Heart right ventricle (tissue), 16 donors: ENCODE measurements around the gene RPUSD4. TPM values are rescaled to one million over a fixed set of nuclear protein-coding genes. Genes with fewer than 3 reads are reported as not detected.

Experiments
- ATAC-seq, 8 donors: fragments of 200-7000 bp; cut with Tn5 transposase; one replicate each; pipeline ENCODE4 v1.9.1; 2020; ENCODE audit warnings: mild to moderate bottlenecking in 8 of 8, moderate library complexity in 8 of 8, moderate number of reproducible peaks in 1 of 8
- DNase-seq, 2 donors: peaks; one replicate each; pipeline ENCODE4 v3.0.0-alpha.2; 2020
- H3K27ac ChIP-seq, 10 donors: fragments of 200-600 bp; sonication (generic) in 2 of 10; one replicate each; pipeline versions ENCODE4 v1.5.0 to v1.8.0; 2020 to 2022; ENCODE audit warnings: mild to moderate bottlenecking in 3 of 10
- H3K27me3 ChIP-seq, 7 donors: fragments of 200-600 bp; one replicate each; pipeline ENCODE4 v1.8.0; 2021 to 2022; ENCODE audit warnings: mild to moderate bottlenecking in 2 of 7
- H3K36me3 ChIP-seq, 9 donors: fragments of 200-600 bp; sonication (generic) in 1 of 9; one replicate each; pipeline versions ENCODE4 v1.5.0 to v1.8.0; 2020 to 2022; ENCODE audit warnings: mild to moderate bottlenecking in 2 of 9
- H3K4me1 ChIP-seq, 9 donors: fragments of 200-600 bp; sonication (generic) in 1 of 9; one replicate each; pipeline versions ENCODE4 v1.5.0 to v1.8.0; 2020 to 2022; ENCODE audit warnings: mild to moderate bottlenecking in 4 of 9
- H3K4me3 ChIP-seq, 10 donors: fragments of 200-600 bp; sonication (generic) in 2 of 10; one replicate each; pipeline versions ENCODE4 v1.5.0 to v1.8.0; 2020 to 2022; ENCODE audit warnings: mild to moderate bottlenecking in 7 of 10, moderate library complexity in 2 of 10
- H3K9me3 ChIP-seq, 11 donors: fragments of 200-600 bp in 10 of 11; sonication (generic) in 2 of 11; one replicate each; pipeline versions ENCODE4 v1.5.0 to v1.8.0; 2013 to 2022; ENCODE audit warnings: mild to moderate bottlenecking in 2 of 11, control low read depth in 1 of 11, moderate library complexity in 1 of 11
- CTCF ChIP-seq, 9 donors: fragments of 200-600 bp; sonication (generic) in 2 of 9; IDR thresholded peaks; one replicate each; pipeline versions ENCODE4 v1.5.0 to v1.8.0; 2021 to 2022; ENCODE audit warnings: antibody characterized with exemption in 9 of 9, mild to moderate bottlenecking in 5 of 9, moderate library complexity in 1 of 9
- WGBS, 2 donors: extraction: QIAGEN DNeasy Blood & Tissue Kit; methylation state at CpG; one replicate each; pipeline ENCODE4 v1.1.7; 2013; ENCODE audit warnings: inconsistent platforms in 1 of 2; 5-methylcytosine and 5-hydroxymethylcytosine counted together
- intact Hi-C, 10 donors: fragments of 100-400 bp; cut with DNase I; formaldehyde crosslinking; loops; one replicate each; pipeline versions ENCODE4 v1.11.1 to v1.14.2; 2022
- polyA plus RNA-seq, 2 donors: library from polyadenylated mRNA; stranded (reverse); fragments of 200-250 nt; gene quantifications; one replicate each; pipeline ENCODE4 v1.2.3, GENCODE V29; 2013
- total RNA-seq, 10 donors: library from RNA; stranded (reverse); fragmentation: NEBNext Ultra II Directional in 3 of 10; extraction: Animal tissue kit (Norgen Biotek cat#: 25700) in 3 of 10; gene quantifications; one replicate each; pipeline versions ENCODE4 v1.2.1 to v1.2.4, GENCODE V29; 2021 to 2023
- donor health status: Arrhythmogenic right ventricular cardiomyopathy.
- donor health status: ischemic (EF 13 %, LVEDD 7.1; RV severe dilation, severe dysfunction).
- donor health status: healthy with polysubstance abuse.
- donor health status: DM: no; HTN: yes; CAD: no.
- donor health status: DM: no; HTN: no; CAD: no.
- donor health status: ischemic (EF 25% LVEDD 6.9; RV normal size, moderate dysfunction).
- donor health status: ischemic (EF 25% LVEDD 5.7; RV mildly dilated, moderate dysfunction).
- donor health status: healthy.
- donor health status: DM: yes; HTN: yes; CAD: no.
- donor health status: Ischemic cardiomyopathy.
- donor health status: ischemic (EF 35%, LVEDD 5.7; RV mildly dilated, moderate dysfunction).
- donor health status: nonischemic (EF 11% LVEDD 7.7; RV severe dilation, severe dysfunction).
- donor health status: DM: yes; HTN: yes; CAD: no.
- donor health status: PGD.
- donor health status: ischemic (EF 29% LVEDD 5.4; RV normal size, mild dysfunction).
- donor health status: nonischemic (EF 23%, LVEDD 6.1; RV moderate dilation, normal function).

RPUSD4 gene
- total and polyA plus RNA-seq, 12 donors, result 12.8 to 70.0 (median 36.8) TPM

DNA sequence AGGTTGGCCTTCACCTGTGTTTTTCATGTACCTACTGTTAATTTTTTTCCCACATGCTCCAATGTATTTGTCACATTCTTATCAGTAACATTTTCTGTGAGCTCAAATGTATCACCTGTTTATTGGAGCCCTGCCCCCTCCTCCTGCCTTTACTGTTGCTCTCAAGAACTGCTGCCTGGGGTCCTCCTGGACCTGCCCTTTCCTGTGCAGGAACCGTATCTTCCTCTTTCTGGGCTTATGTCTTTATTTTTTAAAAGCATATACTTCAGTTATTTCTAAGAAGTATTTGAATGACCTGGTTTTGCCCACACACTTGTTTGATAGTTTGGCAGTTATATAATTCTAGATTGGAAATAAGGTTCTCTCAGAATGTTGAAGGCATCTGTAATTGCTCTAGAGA is 6.0 kb upstream of the RPUSD4 start:
- intact Hi-C loops, result loop anchor here in 2 of 10 donors (5.0 to 10.0 kb wide), 2 partner anchors 47 to 65 kb away; partner anchors contain the start of genes FOXRED1 (in 1 of the 2), SRPRA (in 1 of the 2) and TIRAP (in 1 of the 2)

GRCh38 chr11:126216526-126217305 is 5.3 kb upstream of the RPUSD4 start:
- Histone ChIP-seq H3K27me3 (no peaks in the 10 kb centered on the region), H3K27ac (no peak overlapping the region), H3K36me3 (no peaks in the 10 kb centered on the region), H3K9me3 (no peaks in the 10 kb centered on the region), H3K4me3 (no peak overlapping the region), H3K4me1 (peaks cover 0 to 48% (median 24%) of the 10 kb centered on the region in 9 donors)
- WGBS, 2 donors, result 84 to 86% methylated on average over 6 of the region's 6 CpGs
- ATAC-seq, result no peak
- no peak for DNase-seq
- intact Hi-C loops, result loop anchor here in 2 of 10 donors (5.0 to 10.0 kb wide), 2 partner anchors 48 to 66 kb away; partner anchors contain the start of genes FOXRED1 (in 1 of the 2), SRPRA (in 1 of the 2) and TIRAP (in 1 of the 2)
- TF ChIP-seq CTCF (IDR thresholded peaks at IDR 0.05), result no peak

More for the DNA sequence above, 6.0 kb upstream of the RPUSD4 start:
- no peak overlapping the region for H3K27ac ChIP-seq
- DNase-seq (no peak), ATAC-seq (no peak)
- 60 to 69% methylated on average over 1 of the region's 1 CpG for WGBS, 2 donors
- H3K9me3 ChIP-seq, result no peaks in the 10 kb centered on the region
- no peaks in the 10 kb centered on the region for H3K36me3 ChIP-seq
- no peaks in the 10 kb centered on the region for H3K27me3 ChIP-seq
- TF ChIP-seq CTCF (IDR thresholded peaks at IDR 0.05), result no peak
- no peak overlapping the region for H3K4me3 ChIP-seq
- peaks cover 0 to 43% (median 25%) of the 10 kb centered on the region in 9 donors for H3K4me1 ChIP-seq

DNA sequence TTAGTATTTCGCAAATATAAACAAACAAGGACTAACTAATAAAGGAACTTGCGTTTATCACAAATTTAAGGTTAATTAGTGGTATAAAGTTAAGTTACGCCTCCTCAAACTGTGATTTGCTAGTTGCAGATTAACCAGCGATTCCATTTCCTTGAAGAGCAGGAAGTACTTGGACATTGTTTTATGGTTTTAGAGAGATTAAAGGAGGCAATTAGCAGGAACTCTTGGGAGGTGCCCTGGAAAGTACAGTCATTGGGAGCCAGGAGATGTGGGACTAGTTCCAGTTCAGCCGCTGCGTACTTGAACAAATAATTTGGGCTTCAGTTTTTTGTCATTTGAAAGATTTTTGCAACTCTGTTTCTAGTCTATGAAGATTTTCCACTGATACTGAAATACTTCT is 3.4 kb upstream of the RPUSD4 start:
- Histone ChIP-seq H3K27ac (peak overlapping the region in 2 of 10 donors; percentile 6 to 51), H3K4me1 (peaks cover 4 to 54% (median 34%) of the 10 kb centered on the region in 9 donors)

More for the DNA sequence above, 3.4 kb upstream of the RPUSD4 start:
- H3K36me3 ChIP-seq, result peaks cover 0 to 5% (median 2%) of the 10 kb centered on the region in 9 donors
- TF ChIP-seq CTCF (IDR thresholded peaks at IDR 0.05), result no peak
- H3K4me3 ChIP-seq, result peak overlapping the region in 4 of 10 donors; percentile 5 to 30 (median 18)
- DNase-seq (no peak), ATAC-seq (no peak)
- intact Hi-C loops, result loop anchor here in 7 of 10 donors (5.0 to 10.0 kb wide), 4 partner anchors 50 to 153 kb away; partner anchors contain the start of genes FOXRED1 (in 7 of the 7), SRPRA (in 7 of the 7), CDON (in 1 of the 7) and TIRAP (in 1 of the 7)
- 43 to 60% methylated on average over 6 of the region's 6 CpGs for WGBS, 2 donors
- H3K9me3 ChIP-seq, result no peaks in the 10 kb centered on the region
- no peaks in the 10 kb centered on the region for H3K27me3 ChIP-seq
